Smooth muscle cell (in vitro differentiated cells): Measurements from ENCODE around the gene KDM4C. TPM values are rescaled to one million over a fixed set of nuclear protein-coding genes. Genes with fewer than 3 reads are reported as not detected.

Experiments
- DNase-seq: peaks from one replicate; lab custom pipeline; 2025; ENCODE audit not compliant: unreplicated experiment; lab: John Stamatoyannopoulos, UW
- H2AFZ ChIP-seq: fragments of 200-600 bp; sonication (generic); 2 replicates; pipeline ENCODE4 v1.6.0; 2016; ENCODE audit warnings: antibody characterized with exemption, low read depth, mild to moderate bottlenecking
- H3F3A ChIP-seq: fragments of 200-600 bp; sonication (generic); 2 replicates; pipeline ENCODE4 v1.6.0; 2017; ENCODE audit warnings: antibody characterized with exemption, low read depth
- H3K27ac ChIP-seq: fragments of 200-600 bp; sonication (generic); 2 replicates; pipeline ENCODE4 v1.5.1; 2016; ENCODE audit warnings: low read depth, mild to moderate bottlenecking
- H3K27me3 ChIP-seq: fragments of 200-600 bp; sonication (generic); 2 replicates; pipeline ENCODE4 v1.6.1; 2016; ENCODE audit warnings: low read depth, mild to moderate bottlenecking
- H3K36me3 ChIP-seq: fragments of 200-600 bp; sonication (generic); 2 replicates; pipeline ENCODE4 v1.5.1; 2016; ENCODE audit warnings: low read depth
- H3K4me1 ChIP-seq: fragments of 200-600 bp; sonication (generic); 2 replicates; pipeline ENCODE4 v1.5.1; 2016; ENCODE audit warnings: low read depth
- H3K4me2 ChIP-seq: fragments of 200-600 bp; sonication (generic); 2 replicates; pipeline ENCODE4 v1.6.0; 2016; ENCODE audit warnings: mild to moderate bottlenecking
- H3K4me3 ChIP-seq: fragments of 200-600 bp; sonication (generic); 2 replicates; pipeline ENCODE4 v1.5.1; 2016; ENCODE audit warnings: mild to moderate bottlenecking
- H3K79me2 ChIP-seq: fragments of 200-600 bp; sonication (generic); 2 replicates; pipeline ENCODE4 v1.6.0; 2016; ENCODE audit warnings: low read depth, mild to moderate bottlenecking
- H3K9ac ChIP-seq: fragments of 200-600 bp; sonication (generic); 2 replicates; pipeline ENCODE4 v1.6.0; 2016; ENCODE audit warnings: low read depth
- H3K9me3 ChIP-seq: fragments of 200-600 bp; sonication (generic); replicated peaks from 2 replicates; pipeline ENCODE4 v1.5.1; 2016; ENCODE audit warnings: low read depth
- H4K20me1 ChIP-seq: fragments of 200-600 bp; sonication (generic); 2 replicates; pipeline ENCODE4 v1.6.0; 2016; ENCODE audit warnings: low read depth
- CTCF ChIP-seq: fragments of 200-600 bp; sonication (generic); IDR thresholded peaks from 2 replicates; pipeline ENCODE4 v1.5.1; 2017; ENCODE audit warnings: borderline replicate concordance, mild to moderate bottlenecking, antibody characterized with exemption; ENCODE audit not compliant: insufficient read depth, poor library complexity, severe bottlenecking
- WGBS: methylation state at CpG from one replicate; pipeline ENCODE4 v1.1.7; 2016; ENCODE audit warnings: low lambda C conversion rate; 5-methylcytosine and 5-hydroxymethylcytosine counted together
- polyA plus RNA-seq: library from polyadenylated mRNA; unstranded; fragments of >200 nt; fragmentation: Nextera tagmentation; extraction: Ambion mirVana; gene quantifications from 2 replicates; pipeline ENCODE4 v1.2.1, GENCODE V29; 2016
- total RNA-seq: library from RNA; depleted of rRNA; stranded (reverse); fragments of >200 nt; gene quantifications from 2 replicates; pipeline ENCODE4 v1.2.3, GENCODE V29; 2014

KDM4C gene
- total and polyA plus RNA-seq, 2 experiments from 2014 or later = 7.5 to 20.2 TPM

- H3K4me1 ChIP-seq = no peaks in the 10 kb centered on the region
- H3K4me2 ChIP-seq = no peak overlapping the region
- no peak overlapping the region for H2AFZ ChIP-seq
- TF ChIP-seq CTCF = no peak
- H3K27ac ChIP-seq = no peak overlapping the region
- H3K9me3 ChIP-seq = no peaks in the 10 kb centered on the region
- no peaks in the 10 kb centered on the region for H3K79me2 ChIP-seq
- H3K4me3 ChIP-seq = no peak overlapping the region
- no peaks in the 10 kb centered on the region for H4K20me1 ChIP-seq
- 0% methylated on average over 1 of the region's 1 CpG for WGBS
- no peak for DNase-seq
- no peak overlapping the region for H3K9ac ChIP-seq
- H3K36me3 ChIP-seq = no peaks in the 10 kb centered on the region
- H3K27me3 ChIP-seq = no peaks in the 10 kb centered on the region
- H3F3A ChIP-seq = no peaks in the 10 kb centered on the region
Observed at GRCh38 chr9:7132605-7133004, 374.8 kb downstream of the KDM4C start.

- TF ChIP-seq CTCF = no peak
- Histone ChIP-seq H3K9me3 (no peaks in the 10 kb centered on the region), H4K20me1 (no peaks in the 10 kb centered on the region), H3K4me2 (no peak overlapping the region), H3K9ac (no peak overlapping the region), H3K4me3 (no peak overlapping the region), H3K79me2 (no peaks in the 10 kb centered on the region), H2AFZ (no peak overlapping the region), H3K27ac (no peak overlapping the region), H3K36me3 (no peaks in the 10 kb centered on the region), H3K4me1 (no peaks in the 10 kb centered on the region), H3F3A (no peaks in the 10 kb centered on the region), H3K27me3 (no peaks in the 10 kb centered on the region)
- DNase-seq = no peak
- 97% methylated on average over 4 of the region's 4 CpGs for WGBS
Observed at GRCh38 chr9:7135735-7136134, 378.0 kb downstream of the KDM4C start.

- 94% methylated on average over 6 of the region's 6 CpGs for WGBS
- H3K4me3 ChIP-seq = no peak overlapping the region
- TF ChIP-seq CTCF = no peak
- no peak overlapping the region for H3K9ac ChIP-seq
- no peaks in the 10 kb centered on the region for H3K9me3 ChIP-seq
- H3K4me2 ChIP-seq = no peak overlapping the region
- DNase-seq = no peak
- no peaks in the 10 kb centered on the region for H3K27me3 ChIP-seq
- no peaks in the 10 kb centered on the region for H3K4me1 ChIP-seq
- no peaks in the 10 kb centered on the region for H3K79me2 ChIP-seq
- H3K36me3 ChIP-seq = no peaks in the 10 kb centered on the region
- H3K27ac ChIP-seq = no peak overlapping the region
- no peaks in the 10 kb centered on the region for H4K20me1 ChIP-seq
- no peak overlapping the region for H2AFZ ChIP-seq
- no peaks in the 10 kb centered on the region for H3F3A ChIP-seq
Observed at GRCh38 chr9:7137040-7137439, 379.3 kb downstream of the KDM4C start.

- Histone ChIP-seq H4K20me1 (no peaks in the 10 kb centered on the region), H3K4me3 (no peak overlapping the region), H3K79me2 (no peaks in the 10 kb centered on the region), H3K36me3 (no peaks in the 10 kb centered on the region), H3K27ac (no peak overlapping the region), H2AFZ (no peak overlapping the region), H3K4me2 (no peak overlapping the region), H3K9ac (no peak overlapping the region), H3K9me3 (no peaks in the 10 kb centered on the region), H3K27me3 (no peaks in the 10 kb centered on the region), H3F3A (no peaks in the 10 kb centered on the region), H3K4me1 (no peaks in the 10 kb centered on the region)
- no peak for DNase-seq
- WGBS = 87% methylated on average over 5 of the region's 5 CpGs
- no peak for TF ChIP-seq CTCF
Observed at GRCh38 chr9:7137571-7137970, 379.8 kb downstream of the KDM4C start.
